HepG2 (cell line): ENCODE results near the gene SEH1L. TPM values are rescaled to one million over a fixed set of nuclear protein-coding genes. Genes with fewer than 3 reads are reported as not detected.

Source experiments
- AHR ChIP-seq: IDR thresholded peaks from 2 replicates; pipeline ENCODE4 v1.6.1; 2018; ENCODE audit warnings: missing genetic modification reagents, missing compliant biosample characterization
- FOXP1 ChIP-seq, 2 experiments: fragments of 450-650 bp in 1 of 2; IDR thresholded peaks; 2 replicates each; pipeline ENCODE4 v1.6.1; 2017 to 2018; ENCODE audit warnings: antibody characterized with exemption in 1 of 2
- GATAD2A ChIP-seq: IDR thresholded peaks from 2 replicates; pipeline ENCODE4 v1.6.1; 2016
- GMEB1 ChIP-seq: sonication (generic); formaldehyde crosslinking; IDR thresholded peaks from 2 replicates; pipeline ENCODE4 v1.5.1; 2020; ENCODE audit warnings: missing genetic modification reagents, mild to moderate bottlenecking, borderline replicate concordance
- IRF2 ChIP-seq: IDR thresholded peaks from 2 replicates; pipeline ENCODE4 v1.6.1; 2018; ENCODE audit warnings: missing genetic modification reagents, missing compliant biosample characterization
- KDM4B ChIP-seq: sonication (generic); formaldehyde crosslinking; IDR thresholded peaks from 2 replicates; pipeline ENCODE4 v1.4.0; 2020; ENCODE audit warnings: missing genetic modification reagents
- RBAK ChIP-seq: sonication (generic); formaldehyde crosslinking; IDR thresholded peaks from 2 replicates; pipeline ENCODE4 v1.5.1; 2020; ENCODE audit warnings: mild to moderate bottlenecking, missing genetic modification reagents
- TARDBP ChIP-seq: sonication (generic); formaldehyde crosslinking; IDR thresholded peaks from 2 replicates; pipeline ENCODE4 v1.8.0; 2022; ENCODE audit warnings: mild to moderate bottlenecking, missing genetic modification reagents
- ZBTB14 ChIP-seq: sonication (generic); formaldehyde crosslinking; IDR thresholded peaks from 2 replicates; pipeline ENCODE4 v1.4.0; 2020; ENCODE audit warnings: missing genetic modification reagents
- ZBTB38 ChIP-seq: sonication (generic); formaldehyde crosslinking; IDR thresholded peaks from 2 replicates; pipeline ENCODE4 v1.5.1; 2020; ENCODE audit warnings: mild to moderate bottlenecking, missing genetic modification reagents
- ZNF12 ChIP-seq: sonication (generic); formaldehyde crosslinking; IDR thresholded peaks from 2 replicates; pipeline ENCODE4 v1.5.0; 2020; ENCODE audit warnings: missing genetic modification reagents
- ZNF180 ChIP-seq: sonication (generic); formaldehyde crosslinking; IDR thresholded peaks from 2 replicates; pipeline ENCODE4 v1.4.0; 2020; ENCODE audit warnings: low read depth, missing genetic modification reagents, borderline replicate concordance
- ZNF296 ChIP-seq: sonication (generic); formaldehyde crosslinking; conservative IDR thresholded peaks from 2 replicates; pipeline ENCODE4 v1.5.0; 2020; ENCODE audit warnings: mild to moderate bottlenecking, missing genetic modification reagents
- ZNF30 ChIP-seq: sonication (generic); formaldehyde crosslinking; IDR thresholded peaks from 2 replicates; pipeline ENCODE4 v1.5.0; 2020; ENCODE audit warnings: mild to moderate bottlenecking, missing genetic modification reagents
- ZNF510 ChIP-seq: sonication (generic); formaldehyde crosslinking; IDR thresholded peaks from 2 replicates; pipeline ENCODE4 v1.4.0; 2020; ENCODE audit warnings: low read depth, mild to moderate bottlenecking, missing genetic modification reagents
- ZNF552 ChIP-seq: sonication (generic); formaldehyde crosslinking; IDR thresholded peaks from 2 replicates; pipeline ENCODE4 v1.9.0; 2022; ENCODE audit warnings: missing genetic modification reagents, mild to moderate bottlenecking, borderline replicate concordance
- ZNF563 ChIP-seq: sonication (generic); formaldehyde crosslinking; IDR thresholded peaks from 2 replicates; pipeline ENCODE4 v1.8.0; 2022; ENCODE audit warnings: mild to moderate bottlenecking, moderate library complexity, missing genetic modification reagents
- polyA plus RNA-seq, 8 experiments: library from polyadenylated mRNA; depleted of rRNA in 3 of 8; stranded (reverse) in 7 of 8; unstranded in 1 of 8; fragments of >200 nt; fragmentation: Illumina TruSeq in 4 of 8; extraction: Trizol in 4 of 8; gene quantifications; 2 replicates each; pipeline versions ENCODE4 v1.2.1 to v1.2.3, GENCODE V29; 2011 to 2016; ENCODE audit warnings: low read depth in 4 of 8, missing spikeins in 1 of 8, mixed read lengths in 1 of 8; ENCODE audit not compliant: insufficient read depth in 1 of 8
- total RNA-seq, 5 experiments: library from RNA; depleted of rRNA; stranded (reverse); fragments of >200 nt; fragmentation: Illumina TruSeq; extraction: Trizol; gene quantifications; 2 replicates each; pipeline ENCODE4 v1.2.3, GENCODE V29; 2016; ENCODE audit warnings: low read depth in 1 of 5
- TF ChIP-seq, protein P1 (sequence below): IDR thresholded peaks from 2 replicates; pipeline ENCODE4 v1.4.0; 2020; ENCODE audit warnings: mild to moderate bottlenecking, missing genetic modification reagents

SEH1L gene
- total and polyA plus RNA-seq, 2 of the 13 experiments (the other 11 are each of a cell fraction or from before 2014, with no cell fraction given), result 59.6 to 63.5 TPM

GRCh38 chr18:12948050-12948804 lies 416 bp downstream of the SEH1L start (continued):
- TF ChIP-seq GMEB1 (CRISPR knock-in tag) (peak; percentile 78; the same call in 1 of the 2 replicates), ZNF552 (CRISPR knock-in tag) (peak; percentile 38; the same call in 1 of the 2 replicates), ZBTB14 (CRISPR knock-in tag) (peak; percentile 92), RBAK (CRISPR knock-in tag) (no peak), ZNF510 (CRISPR knock-in tag) (peak; percentile 88), TARDBP (peak; percentile 82), ZBTB38 (CRISPR knock-in tag) (peak; percentile 95), ZNF12 (CRISPR knock-in tag) (peak; percentile 67), ZNF30 (CRISPR knock-in tag) (peak; percentile 97), IRF2 (CRISPR knock-in tag) (no peak; the same call in 1 of the 2 replicates), GATAD2A (CRISPR knock-in tag) (peak; percentile 12; the same call in 1 of the 2 replicates), ZNF296 (CRISPR knock-in tag) (no peak), KDM4B (CRISPR knock-in tag) (peak; percentile 89), ZNF180 (CRISPR knock-in tag) (peak; percentile 95; the same call in 1 of the 2 replicates), FOXP1 (IDR thresholded peaks at IDR 0.05) (no peak), FOXP1 (CRISPR knock-in tag; IDR thresholded peaks at IDR 0.05) (no peak), ZNF563 (CRISPR knock-in tag) (peak; percentile 99), AHR (0 out of 2 replicates have a peak, but pooled peaks have one; percentile 32)
- TF ChIP-seq, protein P1, sequence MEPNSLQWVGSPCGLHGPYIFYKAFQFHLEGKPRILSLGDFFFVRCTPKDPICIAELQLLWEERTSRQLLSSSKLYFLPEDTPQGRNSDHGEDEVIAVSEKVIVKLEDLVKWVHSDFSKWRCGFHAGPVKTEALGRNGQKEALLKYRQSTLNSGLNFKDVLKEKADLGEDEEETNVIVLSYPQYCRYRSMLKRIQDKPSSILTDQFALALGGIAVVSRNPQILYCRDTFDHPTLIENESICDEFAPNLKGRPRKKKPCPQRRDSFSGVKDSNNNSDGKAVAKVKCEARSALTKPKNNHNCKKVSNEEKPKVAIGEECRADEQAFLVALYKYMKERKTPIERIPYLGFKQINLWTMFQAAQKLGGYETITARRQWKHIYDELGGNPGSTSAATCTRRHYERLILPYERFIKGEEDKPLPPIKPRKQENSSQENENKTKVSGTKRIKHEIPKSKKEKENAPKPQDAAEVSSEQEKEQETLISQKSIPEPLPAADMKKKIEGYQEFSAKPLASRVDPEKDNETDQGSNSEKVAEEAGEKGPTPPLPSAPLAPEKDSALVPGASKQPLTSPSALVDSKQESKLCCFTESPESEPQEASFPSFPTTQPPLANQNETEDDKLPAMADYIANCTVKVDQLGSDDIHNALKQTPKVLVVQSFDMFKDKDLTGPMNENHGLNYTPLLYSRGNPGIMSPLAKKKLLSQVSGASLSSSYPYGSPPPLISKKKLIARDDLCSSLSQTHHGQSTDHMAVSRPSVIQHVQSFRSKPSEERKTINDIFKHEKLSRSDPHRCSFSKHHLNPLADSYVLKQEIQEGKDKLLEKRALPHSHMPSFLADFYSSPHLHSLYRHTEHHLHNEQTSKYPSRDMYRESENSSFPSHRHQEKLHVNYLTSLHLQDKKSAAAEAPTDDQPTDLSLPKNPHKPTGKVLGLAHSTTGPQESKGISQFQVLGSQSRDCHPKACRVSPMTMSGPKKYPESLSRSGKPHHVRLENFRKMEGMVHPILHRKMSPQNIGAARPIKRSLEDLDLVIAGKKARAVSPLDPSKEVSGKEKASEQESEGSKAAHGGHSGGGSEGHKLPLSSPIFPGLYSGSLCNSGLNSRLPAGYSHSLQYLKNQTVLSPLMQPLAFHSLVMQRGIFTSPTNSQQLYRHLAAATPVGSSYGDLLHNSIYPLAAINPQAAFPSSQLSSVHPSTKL (CRISPR knock-in tag), result 0 out of 2 replicates have a peak, but pooled peaks have one; percentile 7
